Activated CD4-positive, alpha-beta memory T cell treated with anti-CD3 and anti-CD28 coated beads, Interleukin-2, amount 10 ng/mL, durations not matched to agents 7 days and 5 days (primary cell): Measurements from ENCODE around the gene MYO5B. TPM values are rescaled to one million over a fixed set of nuclear protein-coding genes. Genes with fewer than 3 reads are reported as not detected.
"Not testable (repeated sequence)": the region's sequence is repeated elsewhere in the genome, so short reads cannot be mapped to it uniquely, and the experiment has no call there.

Experiments used
- CTCF ChIA-PET: fragments of 350-600 bp; sonication (Branson Sonifier 250); formaldehyde crosslinking; loops from one replicate; lab custom pipeline; 2021; ENCODE audit warnings: antibody characterized with exemption, inconsistent platforms; lab: Charles Lee
- POLR2A ChIA-PET: fragments of 350-600 bp; sonication (Branson Sonifier 250); formaldehyde crosslinking; loops from one replicate; lab custom pipeline; 2021; ENCODE audit warnings: antibody characterized with exemption; lab: Charles Lee
- DNase-seq: peaks from one replicate; pipeline ENCODE4 v3.0.0-alpha.2; 2020
- H3K27ac Mint-ChIP-seq: one replicate; pipeline ENCODE4 v1.8.0; 2021; ENCODE audit warnings: mild to moderate bottlenecking, mixed read lengths
- H3K27me3 Mint-ChIP-seq: one replicate; pipeline ENCODE4 v1.8.0; 2021; ENCODE audit warnings: mixed read lengths
- H3K36me3 Mint-ChIP-seq: one replicate; pipeline ENCODE4 v1.8.0; 2021; ENCODE audit warnings: low read depth, mixed read lengths
- H3K4me1 Mint-ChIP-seq: one replicate; pipeline ENCODE4 v1.8.0; 2021; ENCODE audit warnings: mixed read lengths
- H3K4me3 Mint-ChIP-seq: one replicate; pipeline ENCODE4 v1.8.0; 2021; ENCODE audit warnings: mild to moderate bottlenecking, mixed read lengths
- H3K9me3 Mint-ChIP-seq: one replicate; pipeline ENCODE4 v1.8.0; 2021; ENCODE audit warnings: mixed read lengths
- total RNA-seq, 2 experiments: library from RNA; stranded (reverse); gene quantifications; one replicate each; pipeline ENCODE4 v1.2.3, GENCODE V29; 2021

The MYO5B gene
- total RNA-seq, 2 experiments from 2014 or later = not detected

DNA sequence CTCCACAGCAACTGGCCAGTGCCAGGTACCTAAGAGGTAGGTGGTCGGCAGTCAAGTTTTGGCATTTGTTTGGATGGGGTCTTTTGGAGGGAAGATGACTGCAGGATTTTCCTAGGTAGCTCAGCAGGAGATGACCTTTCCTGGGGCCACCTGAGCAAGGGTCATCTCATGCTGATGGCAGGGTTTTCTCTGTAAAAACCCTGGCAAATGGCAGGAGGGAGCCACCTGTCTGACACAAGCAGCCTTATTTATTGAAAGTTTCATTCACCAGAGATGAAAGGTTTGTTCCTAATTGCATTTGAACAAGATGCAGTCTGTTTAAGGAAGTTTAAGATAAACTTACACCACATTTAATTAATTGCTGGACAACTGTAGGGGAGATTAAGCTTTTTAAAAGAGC, 350.0 kb downstream of the MYO5B start:
- ChIA-PET POLR2A (interaction anchor here (1.2 kb wide), 1 partner anchor 25 kb away, joined by 3 read pairs; no protein-coding TSS in a partner anchor), CTCF (no interaction called here)
- DNase-seq = no peak
- Mint-ChIP-seq H3K4me3 (no peak overlapping the region), H3K27me3 (peaks cover 9% of the 10 kb centered on the region), H3K9me3 (no peaks in the 10 kb centered on the region), H3K36me3 (no peaks in the 10 kb centered on the region), H3K27ac (no peak overlapping the region), H3K4me1 (peaks cover 2% of the 10 kb centered on the region)

DNA sequence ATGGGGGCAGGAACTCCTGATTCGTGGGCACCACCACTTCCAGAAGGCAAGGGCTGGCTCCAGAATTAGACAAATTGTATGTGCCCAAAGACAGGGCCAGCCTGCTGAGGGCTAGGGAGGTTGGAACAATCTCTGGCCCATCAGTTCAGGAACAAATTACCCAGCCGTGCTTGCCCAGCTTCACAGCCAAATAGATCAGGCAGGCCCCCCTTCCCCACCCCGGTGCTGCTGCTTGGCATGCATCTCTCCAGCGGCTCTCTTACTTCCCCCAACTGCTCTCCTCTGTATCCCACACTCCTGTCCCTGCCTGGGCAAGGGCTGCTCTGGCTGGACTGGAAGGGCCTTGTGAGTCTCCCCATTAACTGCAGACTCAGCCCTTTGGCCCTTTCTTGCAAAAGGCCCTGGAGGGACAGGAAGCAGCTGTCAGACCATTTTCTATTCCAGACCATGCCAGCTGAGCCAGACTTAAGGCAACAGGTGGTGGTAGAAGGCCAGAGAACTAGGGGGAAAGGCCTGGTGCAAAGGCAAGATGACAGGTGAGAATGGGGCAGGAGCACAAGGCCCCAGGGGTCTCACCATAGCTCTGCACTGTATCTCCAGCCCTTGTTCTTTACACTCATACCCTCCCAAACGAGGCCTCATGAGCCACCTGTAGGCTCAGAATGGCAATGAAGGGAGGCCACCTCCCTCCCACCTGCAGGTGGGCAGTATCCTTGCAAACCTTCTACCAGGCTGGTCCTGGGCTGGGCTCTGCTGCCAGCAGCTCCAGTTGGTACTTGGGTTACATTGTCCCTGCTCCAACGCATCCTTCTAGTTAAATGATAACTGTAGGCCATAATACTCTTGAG, 350.9 kb downstream of the MYO5B start:
- CTCF ChIA-PET = no interaction called here
- Mint-ChIP-seq H3K27me3 (peaks cover 9% of the 10 kb centered on the region), H3K4me1 (no peaks in the 10 kb centered on the region), H3K27ac (no peak overlapping the region), H3K9me3 (no peaks in the 10 kb centered on the region), H3K36me3 (no peaks in the 10 kb centered on the region), H3K4me3 (no peak overlapping the region)
- no peak for DNase-seq
- POLR2A ChIA-PET = no interaction called here

DNA sequence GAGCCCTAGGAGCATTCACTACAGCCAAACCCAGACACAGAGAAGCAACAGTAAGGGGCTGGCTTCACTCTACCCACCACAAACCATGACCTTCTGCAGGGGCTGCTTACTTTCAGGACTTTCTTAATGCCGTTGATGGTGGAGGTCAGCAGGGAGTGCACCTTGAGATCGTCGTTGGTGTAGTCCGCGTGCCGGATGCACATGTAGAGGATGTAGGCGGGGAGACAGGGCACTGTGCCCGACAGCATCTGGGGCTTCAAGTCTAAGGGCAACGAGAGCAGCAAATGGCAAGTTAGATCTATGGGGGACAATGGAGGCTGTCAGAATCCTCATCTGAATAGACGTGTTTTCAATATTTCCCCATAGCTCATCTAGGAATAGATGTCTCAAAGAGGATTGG, 351.8 kb downstream of the MYO5B start:
- Mint-ChIP-seq H3K27me3 (peaks cover 3% of the 10 kb centered on the region), H3K4me1 (no peaks in the 10 kb centered on the region), H3K36me3 (no peaks in the 10 kb centered on the region), H3K27ac (no peak overlapping the region), H3K9me3 (no peaks in the 10 kb centered on the region), H3K4me3 (no peak overlapping the region)
- no peak for DNase-seq
- ChIA-PET POLR2A (no interaction called here), CTCF (no interaction called here)

DNA sequence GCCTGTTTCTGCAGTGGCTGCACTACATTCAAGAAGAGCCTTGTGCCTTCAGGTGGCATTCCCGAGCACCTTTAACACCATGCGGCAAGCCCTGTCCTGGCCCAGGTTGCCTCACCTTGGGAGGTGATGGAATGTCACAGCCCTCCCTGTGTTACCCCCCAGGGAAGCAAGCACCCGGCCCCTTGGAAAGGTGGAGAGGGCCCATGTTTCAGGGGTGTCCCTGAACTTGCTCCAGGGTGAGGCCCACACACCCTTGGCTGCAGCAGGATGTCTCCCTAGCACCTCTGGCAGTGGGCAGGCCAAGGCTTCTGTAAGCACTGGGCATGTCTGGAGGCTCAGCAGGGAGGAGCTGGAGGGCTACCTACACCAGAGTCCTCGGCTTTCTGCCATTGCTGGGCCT, 352.3 kb downstream of the MYO5B start:
- ChIA-PET CTCF (interaction anchor here (0.7 kb wide), 1 partner anchor 33 kb away, joined by 3 read pairs; no protein-coding TSS in a partner anchor), POLR2A (interaction anchor here (2.2 kb wide), 1 partner anchor 12 kb away, joined by 5 read pairs; no protein-coding TSS in a partner anchor)
- Mint-ChIP-seq H3K4me1 (no peaks in the 10 kb centered on the region), H3K27me3 (peaks cover under 1% of the 10 kb centered on the region), H3K4me3 (no peak overlapping the region), H3K27ac (no peak overlapping the region), H3K36me3 (no peaks in the 10 kb centered on the region), H3K9me3 (no peaks in the 10 kb centered on the region)
- no peak for DNase-seq

DNA sequence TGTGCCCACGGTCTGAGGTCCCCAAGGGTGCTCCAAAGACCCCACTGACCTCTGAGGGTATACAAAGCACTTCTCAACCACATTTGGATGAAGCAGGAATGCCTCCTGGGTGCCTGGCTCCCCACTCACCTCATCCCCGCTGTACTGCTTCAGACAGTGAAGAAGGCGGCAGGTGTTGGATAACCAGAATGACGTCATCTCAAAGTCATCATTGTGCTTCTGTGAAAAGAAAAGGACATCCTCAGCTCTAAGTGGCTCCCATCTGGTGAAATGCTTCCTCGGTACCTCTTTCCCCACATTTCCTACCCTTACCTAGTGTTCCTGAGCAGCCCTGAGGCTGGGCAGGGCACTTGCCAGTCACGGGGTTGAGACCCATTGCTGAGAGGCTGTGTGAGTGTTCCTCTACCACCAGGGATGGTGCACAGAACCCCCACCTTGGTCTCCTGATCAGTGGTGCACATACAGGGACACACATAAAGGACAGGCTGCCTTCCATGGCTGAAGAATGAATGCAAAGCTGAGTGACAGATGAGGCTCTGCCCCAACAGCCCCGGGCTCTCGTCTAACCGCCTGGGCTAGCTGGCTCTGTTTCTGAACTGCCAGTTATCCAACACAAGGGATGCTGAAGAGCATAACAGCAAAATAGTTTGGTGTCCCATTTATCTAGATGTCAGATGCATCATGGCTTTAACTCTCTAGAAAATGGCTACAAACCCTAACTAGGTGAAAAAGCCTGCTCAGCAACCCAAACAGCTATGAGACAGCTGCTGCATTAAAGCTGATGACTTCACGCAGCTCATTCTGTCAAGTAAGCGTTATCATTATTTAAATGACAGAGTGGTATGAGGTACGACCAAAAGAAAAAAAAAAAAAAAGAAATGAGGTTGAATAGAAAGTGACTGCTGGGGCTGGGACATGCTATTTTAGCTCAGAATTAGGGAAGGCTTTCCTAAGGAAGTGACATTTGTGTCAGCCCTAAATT, 353.4 kb downstream of the MYO5B start:
- CTCF ChIA-PET = interaction anchor here (0.6 to 0.7 kb wide), 3 partner anchors 19 to 514 kb away, joined by 3 to 8 read pairs (median 3); no protein-coding TSS in a partner anchor
- POLR2A ChIA-PET = interaction anchor here (1.0 to 2.2 kb wide), 4 partner anchors 13 to 28 kb away, joined by 3 to 5 read pairs (median 4); no protein-coding TSS in a partner anchor

DNA sequence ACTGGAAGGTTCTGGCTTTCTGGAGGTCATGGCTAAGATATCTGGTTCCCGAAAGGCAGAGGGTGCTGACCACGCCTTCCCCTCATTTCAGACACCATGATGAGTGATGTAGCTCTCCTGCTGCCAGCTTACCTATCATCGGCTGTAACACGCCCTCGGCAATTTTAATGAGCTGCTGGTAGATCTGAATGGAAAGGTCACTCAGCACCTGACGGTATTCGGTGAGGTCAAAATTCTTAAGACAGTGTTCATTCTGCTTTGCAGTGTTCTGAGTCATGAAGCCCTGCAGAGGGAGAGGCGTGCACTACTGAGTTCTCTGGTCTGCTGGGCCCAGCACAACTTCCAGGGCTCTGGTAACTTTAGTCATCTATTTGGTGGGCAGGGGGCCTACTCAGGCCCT, 355.9 kb downstream of the MYO5B start:
- CTCF ChIA-PET = no interaction called here
- H3K36me3 Mint-ChIP-seq = no peaks in the 10 kb centered on the region
- H3K27me3 Mint-ChIP-seq = no peaks in the 10 kb centered on the region
- H3K4me3 Mint-ChIP-seq = no peak overlapping the region
- POLR2A ChIA-PET = no interaction called here
- no peak overlapping the region for H3K27ac Mint-ChIP-seq
- no peaks in the 10 kb centered on the region for H3K9me3 Mint-ChIP-seq
- no peak for DNase-seq
- no peaks in the 10 kb centered on the region for H3K4me1 Mint-ChIP-seq

More for the DNA sequence above, 353.4 kb downstream of the MYO5B start:
- no peak for DNase-seq
- no peaks in the 10 kb centered on the region for H3K27me3 Mint-ChIP-seq
- H3K9me3 Mint-ChIP-seq = no peaks in the 10 kb centered on the region
- no peaks in the 10 kb centered on the region for H3K4me1 Mint-ChIP-seq
- no peak overlapping the region for H3K27ac Mint-ChIP-seq
- H3K36me3 Mint-ChIP-seq = no peaks in the 10 kb centered on the region
- no peak overlapping the region for H3K4me3 Mint-ChIP-seq

DNA sequence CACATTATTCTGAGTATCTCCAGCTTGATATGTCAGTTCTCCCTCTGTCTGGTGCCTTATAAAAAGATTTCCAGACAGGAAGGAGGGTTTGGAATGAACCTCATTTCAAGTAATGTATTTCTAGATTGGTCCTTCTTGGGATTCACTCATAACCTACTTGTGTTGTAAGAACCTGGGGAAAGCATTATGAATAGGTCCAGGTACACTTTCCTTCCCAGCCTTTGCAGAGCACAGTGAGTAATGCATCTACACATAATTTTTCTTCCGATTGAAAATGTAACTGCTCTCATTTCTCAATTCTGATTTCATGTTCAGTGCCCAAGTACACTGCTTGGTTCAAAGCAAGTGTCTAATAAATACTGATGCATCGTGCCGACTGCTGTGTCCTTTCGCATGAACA, 356.6 kb downstream of the MYO5B start:
- no peak overlapping the region for H3K27ac Mint-ChIP-seq
- no peaks in the 10 kb centered on the region for H3K4me1 Mint-ChIP-seq
- H3K36me3 Mint-ChIP-seq = no peaks in the 10 kb centered on the region
- H3K27me3 Mint-ChIP-seq = no peaks in the 10 kb centered on the region
- no peaks in the 10 kb centered on the region for H3K9me3 Mint-ChIP-seq
- POLR2A ChIA-PET = interaction anchor here (0.8 kb wide), 1 partner anchor 210 kb away, joined by 3 read pairs; no protein-coding TSS in a partner anchor
- no peak for DNase-seq
- H3K4me3 Mint-ChIP-seq = no peak overlapping the region
- CTCF ChIA-PET = no interaction called here

DNA sequence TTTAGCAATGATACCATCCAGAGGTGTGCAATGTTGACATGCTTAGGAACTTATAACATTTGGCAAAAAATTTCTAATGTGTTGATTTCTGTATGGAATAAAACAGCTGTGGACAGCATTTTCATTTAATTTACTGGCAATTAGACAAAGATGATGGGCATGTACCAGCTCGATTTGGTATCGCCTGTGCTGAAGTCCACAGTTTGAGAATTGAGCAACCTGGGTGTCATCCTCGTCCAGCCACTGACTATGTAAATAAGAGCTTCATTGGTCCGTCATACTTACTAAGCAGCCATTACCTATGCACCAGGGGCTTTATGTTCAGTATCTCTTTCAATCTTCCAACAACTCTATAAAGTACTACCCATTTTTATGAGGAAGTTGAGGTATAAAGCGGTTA, 357.1 kb downstream of the MYO5B start:
- H3K4me1 Mint-ChIP-seq = no peaks in the 10 kb centered on the region
- ChIA-PET POLR2A (interaction anchor here (0.8 kb wide), 1 partner anchor 209 kb away, joined by 3 read pairs; no protein-coding TSS in a partner anchor), CTCF (no interaction called here)
- no peaks in the 10 kb centered on the region for H3K27me3 Mint-ChIP-seq
- no peaks in the 10 kb centered on the region for H3K36me3 Mint-ChIP-seq
- H3K4me3 Mint-ChIP-seq = no peak overlapping the region
- H3K9me3 Mint-ChIP-seq = no peaks in the 10 kb centered on the region
- no peak for DNase-seq
- H3K27ac Mint-ChIP-seq = no peak overlapping the region

DNA sequence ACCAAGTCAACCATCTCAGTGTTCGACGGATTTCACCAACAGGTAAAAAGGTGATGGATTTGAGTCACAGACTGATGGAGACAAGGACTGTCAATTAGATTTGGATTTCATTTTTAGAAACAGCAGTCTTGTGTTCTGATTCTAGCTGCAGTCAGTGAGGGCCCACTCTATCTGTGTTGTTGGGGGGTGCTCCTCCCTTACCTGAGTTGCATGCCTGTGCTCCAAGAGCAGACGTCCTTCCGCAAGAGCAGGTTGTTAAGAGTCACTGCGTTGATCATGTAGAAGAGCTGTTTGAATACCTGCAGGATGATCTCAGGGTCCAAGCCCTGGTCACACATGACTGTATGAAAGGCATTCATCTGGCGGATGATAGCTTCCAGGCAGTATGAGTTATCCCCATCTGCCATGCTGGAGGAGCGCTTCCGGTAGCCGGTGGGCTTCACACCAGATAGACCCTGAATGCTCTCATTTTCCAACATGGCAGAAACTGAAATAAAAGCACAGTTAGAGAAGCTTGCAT, 357.6 kb downstream of the MYO5B start:
- H3K4me1 Mint-ChIP-seq, CTCF ChIA-PET, DNase-seq, POLR2A ChIA-PET, H3K27me3 Mint-ChIP-seq, H3K4me3 Mint-ChIP-seq, H3K9me3 Mint-ChIP-seq, H3K36me3 Mint-ChIP-seq, H3K27ac Mint-ChIP-seq: not testable (repeated sequence)

DNA sequence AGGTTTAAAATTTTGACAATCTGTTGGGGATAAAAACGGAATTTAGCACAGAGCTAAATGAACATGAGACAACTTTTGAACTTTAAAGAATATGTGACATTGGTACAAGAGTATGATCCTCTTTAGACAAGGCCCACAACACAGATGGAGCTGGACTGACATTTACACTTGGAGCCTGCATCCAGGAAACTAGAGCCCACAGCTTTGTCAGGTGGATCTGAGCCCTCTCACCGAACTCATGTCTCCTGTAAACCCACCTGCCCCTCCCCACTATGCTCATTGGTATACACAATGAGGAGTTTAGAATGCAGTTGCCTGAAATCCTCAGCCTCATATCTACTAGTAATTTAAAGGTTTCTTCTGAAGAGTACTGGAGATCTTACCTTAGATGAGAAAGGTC, 359.5 kb downstream of the MYO5B start:
- Mint-ChIP-seq H3K36me3 (no peaks in the 10 kb centered on the region), H3K4me1 (no peaks in the 10 kb centered on the region), H3K27me3 (no peaks in the 10 kb centered on the region), H3K4me3 (no peak overlapping the region), H3K9me3 (peaks cover 3% of the 10 kb centered on the region), H3K27ac (no peak overlapping the region)
- DNase-seq = no peak
- CTCF ChIA-PET = interaction anchor here (0.6 kb wide), 1 partner anchor 1248 kb away, joined by 3 read pairs; no protein-coding TSS in a partner anchor
- POLR2A ChIA-PET = no interaction called here

DNA sequence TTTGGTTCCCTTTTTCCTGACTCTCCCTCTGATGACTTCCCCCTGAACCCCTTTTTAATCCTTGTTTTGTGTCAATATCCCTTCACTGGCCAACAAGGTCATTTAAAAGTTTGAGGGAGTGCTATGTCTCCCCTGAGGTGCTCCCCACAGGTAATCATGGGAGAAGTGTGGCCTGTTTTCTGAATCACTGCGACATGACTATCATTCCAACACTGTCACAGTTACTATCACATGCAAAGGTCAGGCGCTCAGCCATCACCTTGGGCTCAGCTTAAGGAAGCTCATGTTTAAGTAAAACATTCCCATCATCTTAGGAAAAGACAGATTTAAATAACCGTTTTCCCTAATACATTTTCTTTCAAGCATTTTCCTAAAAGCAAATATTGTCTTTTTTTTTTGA, 360.7 kb downstream of the MYO5B start:
- Mint-ChIP-seq H3K4me1 (no peaks in the 10 kb centered on the region), H3K27ac (no peak overlapping the region), H3K36me3 (no peaks in the 10 kb centered on the region), H3K4me3 (no peak overlapping the region), H3K9me3 (peaks cover 8% of the 10 kb centered on the region), H3K27me3 (no peaks in the 10 kb centered on the region)
- no peak for DNase-seq
- POLR2A ChIA-PET = no interaction called here
- CTCF ChIA-PET = no interaction called here

DNA sequence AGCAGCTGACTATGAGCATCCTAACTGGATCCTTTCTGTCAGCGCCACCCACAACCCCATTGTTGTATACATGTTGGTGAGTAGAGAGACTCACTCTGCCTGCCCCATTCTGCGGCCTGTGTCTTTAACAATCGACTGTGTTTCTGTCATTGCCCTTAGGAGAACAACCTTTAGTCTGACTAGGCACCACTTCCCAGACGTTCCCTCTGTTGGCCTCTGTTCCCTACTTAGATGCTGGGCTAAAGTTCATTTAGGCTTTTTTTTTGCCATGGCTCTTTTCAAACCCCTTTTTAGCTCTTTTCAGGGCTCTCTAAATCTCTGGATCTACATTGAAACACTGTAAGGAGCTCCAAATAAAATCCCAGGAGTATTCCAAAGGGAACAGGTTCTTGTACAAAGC, 361.1 kb downstream of the MYO5B start:
- H3K4me1 Mint-ChIP-seq = no peaks in the 10 kb centered on the region
- H3K27ac Mint-ChIP-seq = no peak overlapping the region
- ChIA-PET CTCF (no interaction called here), POLR2A (no interaction called here)
- no peak for DNase-seq
- H3K4me3 Mint-ChIP-seq = no peak overlapping the region
- H3K27me3 Mint-ChIP-seq = no peaks in the 10 kb centered on the region
- H3K36me3 Mint-ChIP-seq = no peaks in the 10 kb centered on the region
- peaks cover 8% of the 10 kb centered on the region for H3K9me3 Mint-ChIP-seq
